Femur (tissue), 1 donor: ENCODE results near the gene GRM2.

Experiments
- DNase-seq: peaks from one replicate; pipeline ENCODE4 v3.0.0-alpha.2; 2017

GRM2 gene

GRCh38 chr3:51706021-51706485, 815 bp upstream of the GRM2 start:
- DNase-seq: peak; percentile 11

- no peak for DNase-seq
Measured at GRCh38 chr3:51708216-51708845, 1.5 kb downstream of the GRM2 start.

- no peak for DNase-seq
Measured at GRCh38 chr3:51709004-51709420, 2.1 kb downstream of the GRM2 start.

GRCh38 chr3:51709675-51710074, 2.8 kb downstream of the GRM2 start:
- no peak for DNase-seq

GRCh38 chr3:51710631-51711351, 3.9 kb downstream of the GRM2 start:
- DNase-seq: no peak

GRCh38 chr3:51711352-51712037, 4.6 kb downstream of the GRM2 start:
- no peak for DNase-seq

GRCh38 chr3:51712038-51712420, 5.2 kb downstream of the GRM2 start:
- no peak for DNase-seq

- no peak for DNase-seq
Measured at GRCh38 chr3:51712511-51712931, 5.7 kb downstream of the GRM2 start.

- no peak for DNase-seq
Measured at GRCh38 chr3:51712963-51713362, 6.1 kb downstream of the GRM2 start.

GRCh38 chr3:51715231-51715976, 8.5 kb downstream of the GRM2 start:
- peak; percentile 15 for DNase-seq

- no peak for DNase-seq
Measured at GRCh38 chr3:51715977-51716294, 9.1 kb downstream of the GRM2 start.

- no peak for DNase-seq
Measured at GRCh38 chr3:51716805-51717204, 9.9 kb downstream of the GRM2 start.

GRCh38 chr3:51717446-51717845, 10.6 kb downstream of the GRM2 start:
- no peak for DNase-seq

- DNase-seq: no peak
Measured at GRCh38 chr3:51717947-51718346, 11.1 kb downstream of the GRM2 start.

GRCh38 chr3:51718547-51719409, 11.9 kb downstream of the GRM2 start:
- peak; percentile 30 for DNase-seq

- DNase-seq: no peak
Measured at GRCh38 chr3:51719410-51720025, 12.7 kb downstream of the GRM2 start.

- DNase-seq: no peak
Measured at GRCh38 chr3:51720292-51721061, 13.6 kb downstream of the GRM2 start.

- no peak for DNase-seq
Measured at GRCh38 chr3:51721062-51721745, 14.3 kb downstream of the GRM2 start.

GRCh38 chr3:51722362-51722761, 15.5 kb downstream of the GRM2 start:
- no peak for DNase-seq

GRCh38 chr3:51727500-51727899, 20.6 kb downstream of the GRM2 start:
- no peak for DNase-seq
